ENCODE data around the gene PI4KA. TPM values are rescaled to one million over a fixed set of nuclear protein-coding genes. Genes with fewer than 3 reads are reported as not detected.

The PI4KA gene
- total RNA-seq, 1 experiment from 2014 or later, result 65.8 TPM

DNA sequence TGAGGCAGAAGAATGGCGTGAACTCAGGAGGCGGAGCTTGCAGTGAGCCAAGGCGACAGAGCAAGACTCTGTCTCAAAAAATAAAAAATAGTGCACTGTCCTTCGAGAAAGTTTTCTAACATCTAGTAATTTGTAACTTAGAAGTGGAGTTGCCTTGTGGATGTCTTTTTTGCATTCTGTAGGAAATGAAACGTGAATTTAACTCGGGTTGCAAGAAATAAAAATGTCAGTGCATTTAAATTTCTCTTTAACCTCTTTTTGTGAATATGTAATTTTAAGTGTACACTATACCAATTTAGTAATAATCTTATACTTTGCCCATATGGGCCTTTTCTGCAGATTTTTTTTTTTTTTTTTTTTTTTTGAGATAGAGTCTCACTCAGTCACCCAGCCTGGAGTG, 32.4 kb upstream of the PI4KA start:
- no peak overlapping the region for H2BK15ac ChIP-seq (ENCODE audit: low read depth, low read length)
- no peaks in the 10 kb centered on the region for H3K79me2 ChIP-seq (ENCODE audit: insufficient read depth, low read length)
- no peaks in the 10 kb centered on the region for H3K79me1 ChIP-seq (ENCODE audit: insufficient read depth, low read depth, low read length, poor library complexity, severe bottlenecking)
- H2BK12ac ChIP-seq (ENCODE audit: insufficient read length, low read depth, low read length), result no peak overlapping the region
- no peak overlapping the region for H4K91ac ChIP-seq (ENCODE audit: insufficient read length, low read depth, low read length)
- WGBS (ENCODE audit: extremely low coverage, insufficient read length, low lambda C conversion rate), result no CpG with 5 or more reads among the region's 6 CpGs
- H2BK20ac ChIP-seq (ENCODE audit: low read depth, low read length, poor library complexity, severe bottlenecking), result no peak overlapping the region
- no peak overlapping the region for H3K9ac ChIP-seq (ENCODE audit: extremely low read depth, insufficient read length, low read length)
- TF ChIP-seq, protein P1, sequence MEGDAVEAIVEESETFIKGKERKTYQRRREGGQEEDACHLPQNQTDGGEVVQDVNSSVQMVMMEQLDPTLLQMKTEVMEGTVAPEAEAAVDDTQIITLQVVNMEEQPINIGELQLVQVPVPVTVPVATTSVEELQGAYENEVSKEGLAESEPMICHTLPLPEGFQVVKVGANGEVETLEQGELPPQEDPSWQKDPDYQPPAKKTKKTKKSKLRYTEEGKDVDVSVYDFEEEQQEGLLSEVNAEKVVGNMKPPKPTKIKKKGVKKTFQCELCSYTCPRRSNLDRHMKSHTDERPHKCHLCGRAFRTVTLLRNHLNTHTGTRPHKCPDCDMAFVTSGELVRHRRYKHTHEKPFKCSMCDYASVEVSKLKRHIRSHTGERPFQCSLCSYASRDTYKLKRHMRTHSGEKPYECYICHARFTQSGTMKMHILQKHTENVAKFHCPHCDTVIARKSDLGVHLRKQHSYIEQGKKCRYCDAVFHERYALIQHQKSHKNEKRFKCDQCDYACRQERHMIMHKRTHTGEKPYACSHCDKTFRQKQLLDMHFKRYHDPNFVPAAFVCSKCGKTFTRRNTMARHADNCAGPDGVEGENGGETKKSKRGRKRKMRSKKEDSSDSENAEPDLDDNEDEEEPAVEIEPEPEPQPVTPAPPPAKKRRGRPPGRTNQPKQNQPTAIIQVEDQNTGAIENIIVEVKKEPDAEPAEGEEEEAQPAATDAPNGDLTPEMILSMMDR (conservative IDR thresholded peaks at IDR 0.05), result no peak
- H3K27ac ChIP-seq (ENCODE audit: insufficient read length, low read depth, low read length), result no peak overlapping the region
- Mint-ChIP-seq H3K4me3 (no peak overlapping the region), H3K9me3 (no peaks in the 10 kb centered on the region; a peak in 1 of 5 replicates), H3K27me3 (ENCODE audit: low read depth) (no peaks in the 10 kb centered on the region), H3K27ac (no peak overlapping the region), H3K4me1 (no peaks in the 10 kb centered on the region), H3K36me3 (ENCODE audit: insufficient read depth in 1 of 3, low read depth in 3 of 3) (peaks cover 3 to 24% (median 14%) of the 10 kb centered on the region in 3 experiments; a peak in 5 of 7 replicates)
- H2AK5ac ChIP-seq (ENCODE audit: insufficient read length, low read length), result no peak overlapping the region
- H3K4me1 ChIP-seq (ENCODE audit: insufficient read depth, low read length), result no peaks in the 10 kb centered on the region
- H3K23ac ChIP-seq (ENCODE audit: insufficient read length, low read depth, low read length), result no peak overlapping the region
- H2AFZ ChIP-seq (ENCODE audit: low read length), result no peak overlapping the region
- DNase-seq, result no peak
- no peak overlapping the region for H2BK5ac ChIP-seq (ENCODE audit: insufficient read length, low read length)
- no peaks in the 10 kb centered on the region for H4K20me1 ChIP-seq (ENCODE audit: control insufficient read depth, insufficient read depth, insufficient read length)
- H3K9me3 ChIP-seq (ENCODE audit: control insufficient read depth, low read depth, low read length), result no peaks in the 10 kb centered on the region
- no peak overlapping the region for H3K56ac ChIP-seq (ENCODE audit: insufficient read length, low read depth, low read length)
- no peak overlapping the region for H3K14ac ChIP-seq (ENCODE audit: insufficient read depth, low read length)
- no peak overlapping the region for H2BK120ac ChIP-seq (ENCODE audit: low read depth, low read length, poor library complexity, severe bottlenecking)
- no peak overlapping the region for H3K4ac ChIP-seq (ENCODE audit: low read depth, low read length)
- no peak overlapping the region for H3K4me2 ChIP-seq (ENCODE audit: insufficient read depth, insufficient read length, low read length)
- no peak overlapping the region for H3K18ac ChIP-seq (ENCODE audit: insufficient read length, low read depth, low read length)
- H3K27me3 ChIP-seq (ENCODE audit: insufficient read depth, low read length), result no peaks in the 10 kb centered on the region
- H3T11ph ChIP-seq (ENCODE audit: low read length), result no peak overlapping the region
- H4K5ac ChIP-seq (ENCODE audit: insufficient read length, low read depth, low read length), result no peak overlapping the region
- no peak overlapping the region for H4K8ac ChIP-seq (replicated peaks; ENCODE audit: insufficient read length, low read depth, low read length)
- no peaks in the 10 kb centered on the region for H3K23me2 ChIP-seq (ENCODE audit: insufficient read length, low read depth, low read length, poor library complexity, severe bottlenecking)
